Vagina (tissue), 2 donors: ENCODE data around the gene NAV1. TPM values are rescaled to one million over a fixed set of nuclear protein-coding genes. Genes with fewer than 3 reads are reported as not detected.

Experiments
- DNase-seq, 2 donors: peaks; one replicate each; pipeline ENCODE4 v3.0.0-alpha.2; 2017; ENCODE audit errors: extremely low spot score in 2 of 2
- H3K27ac ChIP-seq: fragments of 200-600 bp; sonication (generic); one replicate; pipeline ENCODE4 v1.5.1; 2019
- H3K27me3 ChIP-seq: fragments of 200-600 bp; sonication (generic); one replicate; pipeline ENCODE4 v1.5.1; 2019
- H3K36me3 ChIP-seq, 2 donors: fragments of 200-600 bp; sonication (generic); one replicate each; pipeline ENCODE4 v1.5.1; 2017 to 2019
- H3K4me1 ChIP-seq: fragments of 200-600 bp; sonication (generic); one replicate; pipeline ENCODE4 v1.5.1; 2019
- H3K4me3 ChIP-seq, 2 donors: fragments of 200-600 bp; sonication (generic); 1 replicate in 1 of 2; 2 replicates in 1 of 2; pipeline ENCODE4 v1.5.1; 2016 to 2019
- H3K9me3 ChIP-seq: fragments of 200-600 bp; sonication (generic); one replicate; pipeline ENCODE4 v1.5.1; 2019
- POLR2A ChIP-seq, 2 donors: fragments of 450-650 bp; IDR thresholded peaks; one replicate each; pipeline ENCODE4 v1.6.1; 2017; ENCODE audit warnings: antibody characterized with exemption in 2 of 2, mild to moderate bottlenecking in 2 of 2, moderate library complexity in 2 of 2
- POLR2AphosphoS5 ChIP-seq, 2 donors: sonication (generic); formaldehyde crosslinking; IDR thresholded peaks; one replicate each; pipeline ENCODE4 v1.9.0; 2017; ENCODE audit warnings: antibody characterized with exemption in 2 of 2, mild to moderate bottlenecking in 2 of 2, low read depth in 1 of 2; ENCODE audit not compliant: insufficient read depth in 1 of 2
- intact Hi-C: fragments of 100-400 bp; cut with DNase I; formaldehyde crosslinking; loops from one replicate; pipeline ENCODE4 v1.15.1; 2023
- total RNA-seq: library from RNA; depleted of rRNA; stranded (reverse); fragments of >200 nt; gene quantifications from one replicate; pipeline ENCODE4 v1.2.3, GENCODE V29; 2016
- TF ChIP-seq, protein P1 (sequence below), 3 experiments: fragments of 450-650 bp in 2 of 3; fragments of 200-600 bp in 1 of 3; sonication (generic) in 1 of 3; IDR thresholded peaks; one replicate each; pipeline ENCODE4 v1.5.1; 2017 to 2019; ENCODE audit warnings: antibody characterized with exemption in 3 of 3, mild to moderate bottlenecking in 2 of 3, moderate library complexity in 2 of 3

NAV1 gene
- total RNA-seq, 1 donor from 2014 or later, result 45.9 TPM

DNA sequence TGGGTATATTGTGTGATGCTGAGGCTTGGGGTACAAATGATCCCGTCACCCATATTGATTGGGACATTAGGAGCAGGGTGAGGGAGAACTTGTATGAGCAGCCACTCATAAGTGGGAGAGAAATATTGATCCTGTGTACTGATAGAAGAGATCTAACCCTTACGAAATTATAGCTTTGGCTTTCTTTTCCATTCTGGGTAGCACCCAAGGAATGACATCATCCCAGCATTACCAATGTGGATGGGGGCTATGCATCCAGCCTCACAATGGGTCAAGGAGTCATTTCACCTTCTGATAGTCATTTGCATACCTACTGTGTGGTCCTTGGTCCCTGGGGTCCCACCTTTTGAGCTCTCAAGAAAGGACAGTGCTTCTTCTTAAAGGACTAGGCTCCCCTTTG, 1.9 kb upstream of the NAV1 start:
- DNase-seq, result no peak
- H3K9me3 ChIP-seq, result no peaks in the 10 kb centered on the region
- peak overlapping the region in 1 of 2 donors; percentile 1 for H3K4me3 ChIP-seq
- no peaks in the 10 kb centered on the region for H3K36me3 ChIP-seq
- peaks cover 68% of the 10 kb centered on the region for H3K4me1 ChIP-seq
- no peak for TF ChIP-seq POLR2AphosphoS5 (IDR thresholded peaks at IDR 0.05; ENCODE audit: insufficient read depth in 1 of 2, low read depth in 1 of 2)
- no peak for TF ChIP-seq POLR2A (IDR thresholded peaks at IDR 0.05)
- TF ChIP-seq, protein P1, sequence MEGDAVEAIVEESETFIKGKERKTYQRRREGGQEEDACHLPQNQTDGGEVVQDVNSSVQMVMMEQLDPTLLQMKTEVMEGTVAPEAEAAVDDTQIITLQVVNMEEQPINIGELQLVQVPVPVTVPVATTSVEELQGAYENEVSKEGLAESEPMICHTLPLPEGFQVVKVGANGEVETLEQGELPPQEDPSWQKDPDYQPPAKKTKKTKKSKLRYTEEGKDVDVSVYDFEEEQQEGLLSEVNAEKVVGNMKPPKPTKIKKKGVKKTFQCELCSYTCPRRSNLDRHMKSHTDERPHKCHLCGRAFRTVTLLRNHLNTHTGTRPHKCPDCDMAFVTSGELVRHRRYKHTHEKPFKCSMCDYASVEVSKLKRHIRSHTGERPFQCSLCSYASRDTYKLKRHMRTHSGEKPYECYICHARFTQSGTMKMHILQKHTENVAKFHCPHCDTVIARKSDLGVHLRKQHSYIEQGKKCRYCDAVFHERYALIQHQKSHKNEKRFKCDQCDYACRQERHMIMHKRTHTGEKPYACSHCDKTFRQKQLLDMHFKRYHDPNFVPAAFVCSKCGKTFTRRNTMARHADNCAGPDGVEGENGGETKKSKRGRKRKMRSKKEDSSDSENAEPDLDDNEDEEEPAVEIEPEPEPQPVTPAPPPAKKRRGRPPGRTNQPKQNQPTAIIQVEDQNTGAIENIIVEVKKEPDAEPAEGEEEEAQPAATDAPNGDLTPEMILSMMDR (IDR thresholded peaks at IDR 0.05), result no peak
- H3K27ac ChIP-seq, result peak overlapping the region; percentile 90
- H3K27me3 ChIP-seq, result no peaks in the 10 kb centered on the region
- intact Hi-C loops, result loop anchor here (5.0 to 10.0 kb wide), 3 partner anchors 55 to 418 kb away; partner anchors contain the start of gene TIMM17A

DNA sequence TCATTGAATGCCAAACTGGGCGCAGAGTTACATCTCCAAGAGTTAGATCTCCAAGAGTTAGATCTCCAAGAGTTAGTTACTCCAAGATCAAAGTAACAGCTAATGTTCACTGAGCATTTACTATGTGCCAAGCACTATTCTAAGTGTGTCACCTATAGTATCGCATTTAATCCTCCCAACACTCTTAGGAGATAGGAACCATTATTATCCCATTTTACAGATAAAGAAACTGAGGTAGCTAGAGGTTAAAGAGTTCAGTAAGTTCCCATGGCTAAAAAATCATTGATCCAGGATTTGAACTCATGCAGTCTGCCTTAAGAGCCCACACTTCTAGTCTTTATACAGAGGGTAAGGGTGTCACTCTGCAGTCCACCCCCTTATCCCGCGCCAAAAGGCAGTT, 1.5 kb upstream of the NAV1 start:
- no peak for TF ChIP-seq POLR2A (IDR thresholded peaks at IDR 0.05)
- TF ChIP-seq, protein P1 (IDR thresholded peaks at IDR 0.05), result no peak
- no peak for TF ChIP-seq POLR2AphosphoS5 (IDR thresholded peaks at IDR 0.05; ENCODE audit: insufficient read depth in 1 of 2, low read depth in 1 of 2)
- no peak for DNase-seq
- Histone ChIP-seq H3K27me3 (no peaks in the 10 kb centered on the region), H3K4me1 (peaks cover 68% of the 10 kb centered on the region), H3K36me3 (no peaks in the 10 kb centered on the region), H3K9me3 (no peaks in the 10 kb centered on the region), H3K27ac (peak overlapping the region; percentile 90), H3K4me3 (no peak overlapping the region)
- intact Hi-C loops, result loop anchor here (5.0 to 10.0 kb wide), 3 partner anchors 55 to 417 kb away; partner anchors contain the start of gene TIMM17A

DNA sequence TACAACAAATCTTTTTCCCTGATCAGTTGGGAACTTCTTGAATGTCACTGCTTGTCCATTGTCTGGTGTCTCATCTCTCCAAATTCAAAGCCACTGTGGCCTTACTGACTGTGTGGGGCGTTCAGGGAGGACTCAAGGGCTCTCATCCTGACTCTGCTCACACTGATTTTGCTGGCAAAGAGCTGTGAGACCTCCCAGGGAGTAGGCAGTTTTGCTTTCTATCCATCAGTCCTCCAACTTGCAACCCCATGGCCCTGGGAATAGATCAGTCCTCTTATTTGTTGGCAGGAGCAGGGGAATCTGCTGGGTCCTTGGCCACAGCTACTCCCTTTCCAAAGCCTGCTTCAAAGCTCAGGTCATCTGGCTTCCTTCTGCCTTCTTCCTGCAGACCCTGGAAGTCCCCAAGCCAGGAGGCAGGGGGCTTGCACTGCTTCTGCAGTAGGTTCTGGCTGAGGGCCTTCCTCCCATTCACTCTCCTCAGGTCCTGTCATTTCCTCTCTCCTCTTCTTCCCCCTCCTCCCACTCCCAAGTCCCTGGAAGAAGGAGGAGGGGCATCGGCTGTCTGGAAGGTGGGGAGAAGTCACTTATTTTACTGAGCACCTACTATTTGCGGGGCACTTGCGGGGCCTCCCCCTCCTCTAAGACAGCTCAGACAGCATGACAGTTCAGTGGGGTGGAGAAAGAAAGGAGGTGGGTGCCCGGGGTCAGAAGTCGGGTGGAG, 876 bp upstream of the NAV1 start:
- DNase-seq, result no peak
- H3K27ac ChIP-seq, result peak overlapping the region; percentile 90
- H3K4me1 ChIP-seq, result peaks cover 71% of the 10 kb centered on the region
- TF ChIP-seq POLR2A (IDR thresholded peaks at IDR 0.05) (no peak), POLR2AphosphoS5 (IDR thresholded peaks at IDR 0.05; ENCODE audit: insufficient read depth in 1 of 2, low read depth in 1 of 2) (no peak)
- TF ChIP-seq, protein P1 (IDR thresholded peaks at IDR 0.05), result no peak
- H3K9me3 ChIP-seq, result no peaks in the 10 kb centered on the region
- intact Hi-C loops, result loop anchor here (5.0 to 10.0 kb wide), 3 partner anchors 54 to 417 kb away; partner anchors contain the start of gene TIMM17A
- peak overlapping the region; percentile 56 to 64 for H3K4me3 ChIP-seq
- H3K27me3 ChIP-seq, result no peaks in the 10 kb centered on the region
- no peaks in the 10 kb centered on the region for H3K36me3 ChIP-seq

DNA sequence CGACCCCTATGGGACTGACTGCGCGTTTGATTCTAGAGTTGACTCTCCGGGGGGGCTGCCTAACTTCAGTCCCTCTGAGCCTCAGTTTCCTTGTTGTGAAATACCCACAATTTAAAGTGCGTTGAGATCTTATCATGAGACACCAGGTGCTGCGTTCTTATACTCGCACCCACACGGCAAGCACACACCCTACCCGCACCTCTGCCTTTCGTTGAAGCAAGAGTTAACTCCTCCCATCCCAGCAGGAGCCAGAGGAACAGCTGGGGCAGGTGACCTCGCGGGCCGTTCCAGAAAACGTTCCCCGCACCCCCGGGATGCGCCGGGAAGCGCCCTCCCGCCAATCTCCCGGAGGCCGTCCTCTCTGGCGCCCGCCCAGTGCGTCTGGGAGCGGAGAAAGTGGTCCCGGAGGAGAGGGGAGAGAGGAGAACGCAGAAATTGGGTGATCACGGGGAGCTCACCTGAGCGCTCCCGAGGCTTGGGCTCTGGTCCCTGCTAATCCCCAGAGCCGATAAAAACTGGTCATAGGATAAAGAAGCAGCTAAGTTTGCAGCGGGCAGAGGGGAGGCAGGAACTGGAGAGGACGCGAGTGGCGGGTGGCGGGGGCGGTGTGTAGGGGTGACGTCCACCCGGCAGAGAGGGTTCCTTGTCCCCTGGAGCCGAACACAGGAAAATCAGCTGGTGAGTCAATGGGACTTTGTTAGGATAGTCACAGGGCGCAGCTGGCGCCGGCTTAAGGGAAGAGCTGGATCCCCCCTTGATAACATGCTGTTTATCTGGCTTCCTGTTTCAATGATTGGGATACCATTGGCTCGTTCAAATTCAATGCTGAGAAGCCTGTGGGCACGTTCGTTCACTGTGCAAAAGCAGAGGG, 869 bp downstream of the NAV1 start:
- no peak for DNase-seq
- H3K4me3 ChIP-seq, result peak overlapping the region; percentile 56 to 64
- intact Hi-C loops, result loop anchor here (5.0 to 10.0 kb wide), 3 partner anchors 53 to 415 kb away; partner anchors contain the start of gene TIMM17A
- no peaks in the 10 kb centered on the region for H3K27me3 ChIP-seq
- H3K4me1 ChIP-seq, result peaks cover 82% of the 10 kb centered on the region
- H3K27ac ChIP-seq, result peak overlapping the region; percentile 90
- H3K9me3 ChIP-seq, result no peaks in the 10 kb centered on the region
- TF ChIP-seq, protein P1 (IDR thresholded peaks at IDR 0.05), result no peak
- TF ChIP-seq POLR2AphosphoS5 (IDR thresholded peaks at IDR 0.05; ENCODE audit: insufficient read depth in 1 of 2, low read depth in 1 of 2), result peak; percentile 9 to 78
- H3K36me3 ChIP-seq, result no peaks in the 10 kb centered on the region
